ENCODE results near the gene KIR3DL2.

DNA sequence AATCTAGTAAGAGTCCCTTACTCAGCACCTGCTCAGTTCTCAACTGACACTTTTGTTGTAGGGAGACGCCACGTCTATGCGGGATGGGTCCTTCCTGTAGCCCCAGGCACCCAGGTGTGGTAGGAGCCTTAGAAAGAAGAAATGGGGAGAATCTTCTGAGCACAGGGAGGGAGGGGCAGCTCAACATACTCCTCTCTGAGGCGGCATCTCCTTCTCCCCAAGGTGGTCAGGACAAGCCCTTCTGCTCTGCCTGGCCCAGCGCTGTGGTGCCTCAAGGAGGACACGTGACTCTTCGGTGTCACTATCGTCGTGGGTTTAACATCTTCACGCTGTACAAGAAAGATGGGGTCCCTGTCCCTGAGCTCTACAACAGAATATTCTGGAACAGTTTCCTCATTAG, 45.7 kb upstream of the KIR3DL2 start:
- TF ChIP-seq, protein P1, sequence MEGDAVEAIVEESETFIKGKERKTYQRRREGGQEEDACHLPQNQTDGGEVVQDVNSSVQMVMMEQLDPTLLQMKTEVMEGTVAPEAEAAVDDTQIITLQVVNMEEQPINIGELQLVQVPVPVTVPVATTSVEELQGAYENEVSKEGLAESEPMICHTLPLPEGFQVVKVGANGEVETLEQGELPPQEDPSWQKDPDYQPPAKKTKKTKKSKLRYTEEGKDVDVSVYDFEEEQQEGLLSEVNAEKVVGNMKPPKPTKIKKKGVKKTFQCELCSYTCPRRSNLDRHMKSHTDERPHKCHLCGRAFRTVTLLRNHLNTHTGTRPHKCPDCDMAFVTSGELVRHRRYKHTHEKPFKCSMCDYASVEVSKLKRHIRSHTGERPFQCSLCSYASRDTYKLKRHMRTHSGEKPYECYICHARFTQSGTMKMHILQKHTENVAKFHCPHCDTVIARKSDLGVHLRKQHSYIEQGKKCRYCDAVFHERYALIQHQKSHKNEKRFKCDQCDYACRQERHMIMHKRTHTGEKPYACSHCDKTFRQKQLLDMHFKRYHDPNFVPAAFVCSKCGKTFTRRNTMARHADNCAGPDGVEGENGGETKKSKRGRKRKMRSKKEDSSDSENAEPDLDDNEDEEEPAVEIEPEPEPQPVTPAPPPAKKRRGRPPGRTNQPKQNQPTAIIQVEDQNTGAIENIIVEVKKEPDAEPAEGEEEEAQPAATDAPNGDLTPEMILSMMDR (IDR thresholded peaks at IDR 0.05) = no peak
- TF ChIP-seq POLR2A (IDR thresholded peaks at IDR 0.05) = no peak

Measured in right lobe of liver (tissue), 4 donors.